ENCODE data around the gene SSBP4. TPM values are rescaled to one million over a fixed set of nuclear protein-coding genes. Genes with fewer than 3 reads are reported as not detected.

SSBP4 gene
- total RNA-seq, 4 donors from 2014 or later = 34.0 to 85.8 (median 39.9) TPM

- TF ChIP-seq POLR2A (IDR thresholded peaks at IDR 0.05) = no peak
- TF ChIP-seq, protein P1, sequence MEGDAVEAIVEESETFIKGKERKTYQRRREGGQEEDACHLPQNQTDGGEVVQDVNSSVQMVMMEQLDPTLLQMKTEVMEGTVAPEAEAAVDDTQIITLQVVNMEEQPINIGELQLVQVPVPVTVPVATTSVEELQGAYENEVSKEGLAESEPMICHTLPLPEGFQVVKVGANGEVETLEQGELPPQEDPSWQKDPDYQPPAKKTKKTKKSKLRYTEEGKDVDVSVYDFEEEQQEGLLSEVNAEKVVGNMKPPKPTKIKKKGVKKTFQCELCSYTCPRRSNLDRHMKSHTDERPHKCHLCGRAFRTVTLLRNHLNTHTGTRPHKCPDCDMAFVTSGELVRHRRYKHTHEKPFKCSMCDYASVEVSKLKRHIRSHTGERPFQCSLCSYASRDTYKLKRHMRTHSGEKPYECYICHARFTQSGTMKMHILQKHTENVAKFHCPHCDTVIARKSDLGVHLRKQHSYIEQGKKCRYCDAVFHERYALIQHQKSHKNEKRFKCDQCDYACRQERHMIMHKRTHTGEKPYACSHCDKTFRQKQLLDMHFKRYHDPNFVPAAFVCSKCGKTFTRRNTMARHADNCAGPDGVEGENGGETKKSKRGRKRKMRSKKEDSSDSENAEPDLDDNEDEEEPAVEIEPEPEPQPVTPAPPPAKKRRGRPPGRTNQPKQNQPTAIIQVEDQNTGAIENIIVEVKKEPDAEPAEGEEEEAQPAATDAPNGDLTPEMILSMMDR (IDR thresholded peaks at IDR 0.05) = no peak
- peak in 1 of 3 donors; percentile 54 for DNase-seq
- peak overlapping the region; percentile 39 to 78 (median 70) for H3K27ac ChIP-seq
- peak overlapping the region; percentile 44 to 65 (median 62) for H3K4me3 ChIP-seq
- H3K27me3 ChIP-seq = no peaks in the 10 kb centered on the region
- H3K9me3 ChIP-seq = no peaks in the 10 kb centered on the region
- H3K4me1 ChIP-seq = peaks cover 0 to 28% (median 20%) of the 10 kb centered on the region in 4 donors
- peaks cover 0 to 9% (median 0%) of the 10 kb centered on the region in 3 donors for H3K36me3 ChIP-seq
Observed at GRCh38 chr19:18438331-18439024, 19.3 kb downstream of the SSBP4 start.

- Histone ChIP-seq H3K4me1 (peaks cover 0 to 28% (median 16%) of the 10 kb centered on the region in 4 donors), H3K27ac (peak overlapping the region in 1 of 4 donors; percentile 68), H3K9me3 (no peaks in the 10 kb centered on the region), H3K27me3 (no peaks in the 10 kb centered on the region), H3K4me3 (no peak overlapping the region), H3K36me3 (peaks cover 0 to 17% (median 0%) of the 10 kb centered on the region in 3 donors)
- TF ChIP-seq, protein P1 (IDR thresholded peaks at IDR 0.05) = no peak
- no peak for TF ChIP-seq POLR2A (IDR thresholded peaks at IDR 0.05)
- DNase-seq = peak in 1 of 3 donors; percentile 51
Observed at GRCh38 chr19:18439025-18439909, 20.1 kb downstream of the SSBP4 start.

DNA sequence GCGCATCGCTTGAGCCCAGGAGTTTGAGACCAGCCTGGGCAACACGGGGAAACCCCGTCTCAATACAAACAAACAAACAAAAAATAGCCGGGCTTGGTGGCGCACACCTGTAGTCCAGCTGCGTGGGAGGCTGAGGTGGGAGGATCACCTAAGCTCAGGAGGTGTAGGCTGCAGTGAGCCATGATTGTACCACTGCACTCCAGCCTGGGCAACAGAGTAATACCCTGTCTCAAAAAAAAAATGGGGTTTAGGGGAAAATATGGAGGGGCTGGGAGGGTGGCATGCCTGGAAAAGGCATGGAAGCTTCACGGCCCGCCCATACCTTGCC, 20.7 kb downstream of the SSBP4 start:
- Histone ChIP-seq H3K9me3 (no peaks in the 10 kb centered on the region), H3K4me1 (peaks cover 0 to 28% (median 15%) of the 10 kb centered on the region in 4 donors), H3K36me3 (peaks cover 0 to 23% (median 0%) of the 10 kb centered on the region in 3 donors), H3K27ac (no peak overlapping the region), H3K27me3 (no peaks in the 10 kb centered on the region), H3K4me3 (no peak overlapping the region)
- TF ChIP-seq POLR2A (IDR thresholded peaks at IDR 0.05) = no peak
- TF ChIP-seq, protein P1 (IDR thresholded peaks at IDR 0.05) = no peak
- no peak for DNase-seq

GRCh38 chr19:18440415-18440877, 21.2 kb downstream of the SSBP4 start:
- DNase-seq = peak in 1 of 3 donors; percentile 63
- Histone ChIP-seq H3K27me3 (no peaks in the 10 kb centered on the region), H3K4me3 (no peak overlapping the region), H3K27ac (peak overlapping the region in 1 of 4 donors; percentile 23), H3K4me1 (peaks cover 0 to 28% (median 15%) of the 10 kb centered on the region in 4 donors), H3K36me3 (peaks cover 0 to 29% (median 0%) of the 10 kb centered on the region in 3 donors), H3K9me3 (no peaks in the 10 kb centered on the region)
- TF ChIP-seq, protein P1 (IDR thresholded peaks at IDR 0.05) = peak in 4 of 6 experiments; percentile 25 to 39 (median 30)
- TF ChIP-seq POLR2A (IDR thresholded peaks at IDR 0.05) = no peak

DNA sequence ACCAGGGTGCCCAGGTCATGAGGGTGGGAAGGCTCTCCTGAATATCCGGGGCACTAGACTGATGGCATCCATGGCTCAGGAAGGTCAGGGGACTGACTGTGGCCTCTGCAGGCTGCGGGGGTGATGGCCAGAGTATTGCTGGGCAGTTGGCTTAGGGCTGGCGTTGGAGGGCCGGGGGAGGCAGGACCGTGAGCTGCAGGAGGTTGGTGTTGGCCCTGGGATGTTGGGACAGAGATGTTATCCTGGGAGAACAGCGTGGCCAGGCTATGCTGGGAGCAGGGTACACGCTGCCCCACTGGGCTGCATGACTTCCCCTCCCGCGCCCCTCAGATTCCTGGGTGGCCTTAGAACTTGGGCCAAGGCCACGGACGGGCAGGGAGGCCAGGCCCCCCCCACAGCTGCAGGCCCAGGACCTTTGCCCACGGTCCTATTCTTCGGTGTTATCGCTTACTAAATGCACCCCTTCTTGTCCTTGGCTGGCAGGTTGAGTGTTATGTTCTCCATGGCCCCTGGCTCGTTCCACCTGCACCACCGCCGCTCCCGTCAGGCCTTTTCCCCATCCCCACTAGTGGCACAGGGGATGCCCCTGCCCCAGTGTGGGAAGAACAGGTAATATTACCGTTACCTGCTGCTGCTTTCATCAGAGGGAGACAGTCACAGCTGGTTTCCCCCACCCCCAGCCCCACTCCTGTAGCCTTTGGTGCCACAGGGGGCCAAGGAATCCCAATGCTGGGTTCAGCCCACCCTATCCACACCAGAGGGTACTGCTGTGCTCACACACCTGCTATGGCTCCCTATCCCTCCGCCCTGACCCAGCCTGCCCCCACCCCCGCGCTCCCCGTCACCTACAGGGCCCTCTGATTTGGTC, 22.0 kb downstream of the SSBP4 start:
- no peak for DNase-seq
- H3K4me1 ChIP-seq = peaks cover 0 to 28% (median 15%) of the 10 kb centered on the region in 4 donors
- H3K27ac ChIP-seq = peak overlapping the region in 1 of 4 donors; percentile 23
- TF ChIP-seq, protein P1 (IDR thresholded peaks at IDR 0.05) = no peak
- no peak for TF ChIP-seq POLR2A (IDR thresholded peaks at IDR 0.05)
- H3K27me3 ChIP-seq = no peaks in the 10 kb centered on the region
- H3K36me3 ChIP-seq = peaks cover 0 to 36% (median 0%) of the 10 kb centered on the region in 3 donors
- no peaks in the 10 kb centered on the region for H3K9me3 ChIP-seq
- no peak overlapping the region for H3K4me3 ChIP-seq
